NT2/D1 (cell line): Measurements from ENCODE around the gene SLCO4A1.

ENCODE experiments used
- DNase-seq: peaks from one replicate; pipeline ENCODE4 v3.0.0-alpha.2; 2011; ENCODE audit warnings: low read depth, low spot score
- H3K27me3 ChIP-seq: 2 replicates; pipeline ENCODE4 v1.6.0; 2011; ENCODE audit warnings: mild to moderate bottlenecking; ENCODE audit not compliant: insufficient read length, insufficient read depth
- H3K36me3 ChIP-seq: 2 replicates; pipeline ENCODE4 v1.6.1; 2011; ENCODE audit warnings: mild to moderate bottlenecking, low read length, mixed read lengths; ENCODE audit not compliant: insufficient read depth, insufficient read length
- H3K4me1 ChIP-seq: 2 replicates; pipeline ENCODE4 v1.5.1; 2011; ENCODE audit not compliant: insufficient read depth, insufficient read length
- H3K4me3 ChIP-seq: 2 replicates; pipeline ENCODE4 v1.5.1; 2011; ENCODE audit warnings: low read depth; ENCODE audit not compliant: insufficient read length
- H3K9ac ChIP-seq: 2 replicates; pipeline ENCODE4 v1.6.0; 2011; ENCODE audit warnings: low read depth; ENCODE audit not compliant: insufficient read length
- H3K9me3 ChIP-seq: 2 replicates; pipeline ENCODE4 v1.5.1; 2011; ENCODE audit warnings: mild to moderate bottlenecking, low read length; ENCODE audit not compliant: insufficient read depth
- SUZ12 ChIP-seq: IDR thresholded peaks from 2 replicates; pipeline ENCODE4 v1.6.1; 2011; ENCODE audit not compliant: insufficient read length, insufficient read depth; ENCODE audit errors: extremely low read depth
- YY1 ChIP-seq: IDR thresholded peaks from 2 replicates; pipeline ENCODE4 v1.6.1; 2011; ENCODE audit not compliant: insufficient read length, insufficient read depth
- ZNF274 ChIP-seq: IDR thresholded peaks from 2 replicates; pipeline ENCODE4 v1.6.1; 2011; ENCODE audit warnings: mild to moderate bottlenecking, low read depth, low read length

The SLCO4A1 gene

DNA sequence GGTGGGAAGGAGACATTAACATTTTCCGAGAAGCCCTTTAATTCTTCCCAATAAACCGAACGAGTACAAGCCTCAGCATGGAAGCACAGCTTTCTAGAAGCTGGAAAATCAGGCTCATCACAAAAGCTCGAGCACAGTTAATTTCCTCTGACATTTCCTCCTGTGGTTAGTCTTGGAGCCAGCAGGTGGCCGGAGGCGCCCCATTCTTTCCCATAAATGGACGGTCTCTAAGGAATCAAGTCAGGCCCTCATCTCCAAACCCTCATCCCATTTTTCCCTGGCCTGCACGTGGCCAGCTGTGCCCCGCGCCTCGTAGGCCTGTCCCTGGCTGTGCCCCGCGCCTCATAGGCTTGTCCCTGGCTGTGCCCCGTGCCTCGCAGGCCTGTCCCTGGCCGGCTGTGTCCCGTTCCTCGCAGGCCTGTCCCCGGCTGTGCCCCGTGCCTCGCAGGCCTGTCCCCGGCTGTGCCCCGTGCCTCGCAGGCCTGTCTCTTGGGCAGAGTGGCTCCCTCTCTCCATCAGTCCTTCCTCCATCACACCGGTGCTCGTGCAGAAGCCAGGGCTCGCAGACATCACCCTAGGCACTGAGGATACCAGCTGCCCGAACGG is 46.7 kb downstream of the SLCO4A1 start:
- Histone ChIP-seq H3K4me1 (peaks cover 18% of the 10 kb centered on the region), H3K4me3 (no peak overlapping the region), H3K36me3 (no peaks in the 10 kb centered on the region), H3K9ac (no peak overlapping the region), H3K9me3 (no peaks in the 10 kb centered on the region), H3K27me3 (no peaks in the 10 kb centered on the region)
- no peak for DNase-seq
- TF ChIP-seq YY1, result no peak
- TF ChIP-seq ZNF274, result no peak
- TF ChIP-seq SUZ12, result no peak

DNA sequence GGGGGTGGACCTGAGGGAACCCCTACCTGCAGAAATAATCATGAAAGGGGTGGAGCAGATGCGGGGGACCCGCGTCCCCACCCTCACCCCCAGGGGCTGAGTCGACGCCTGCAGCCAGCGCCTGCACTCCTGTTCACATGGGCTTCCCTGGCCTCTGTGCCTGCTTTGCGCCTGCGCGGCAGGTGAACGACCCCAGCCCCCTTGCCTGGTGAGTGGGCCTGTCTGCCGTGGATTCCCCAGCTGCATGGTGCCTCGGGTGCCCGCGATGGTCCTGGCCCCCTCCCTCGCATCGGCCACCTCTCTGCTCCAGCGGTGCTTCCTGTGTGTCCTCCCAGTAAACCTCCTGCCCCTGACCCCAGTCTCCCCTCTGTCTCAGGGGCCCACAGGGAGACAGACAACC is 47.6 kb downstream of the SLCO4A1 start:
- H3K4me3 ChIP-seq, result no peak overlapping the region
- H3K27me3 ChIP-seq, result no peaks in the 10 kb centered on the region
- H3K4me1 ChIP-seq, result peaks cover 12% of the 10 kb centered on the region
- H3K36me3 ChIP-seq, result no peaks in the 10 kb centered on the region
- no peak overlapping the region for H3K9ac ChIP-seq
- DNase-seq, result no peak
- TF ChIP-seq YY1 (no peak), SUZ12 (no peak), ZNF274 (no peak)
- no peaks in the 10 kb centered on the region for H3K9me3 ChIP-seq

DNA sequence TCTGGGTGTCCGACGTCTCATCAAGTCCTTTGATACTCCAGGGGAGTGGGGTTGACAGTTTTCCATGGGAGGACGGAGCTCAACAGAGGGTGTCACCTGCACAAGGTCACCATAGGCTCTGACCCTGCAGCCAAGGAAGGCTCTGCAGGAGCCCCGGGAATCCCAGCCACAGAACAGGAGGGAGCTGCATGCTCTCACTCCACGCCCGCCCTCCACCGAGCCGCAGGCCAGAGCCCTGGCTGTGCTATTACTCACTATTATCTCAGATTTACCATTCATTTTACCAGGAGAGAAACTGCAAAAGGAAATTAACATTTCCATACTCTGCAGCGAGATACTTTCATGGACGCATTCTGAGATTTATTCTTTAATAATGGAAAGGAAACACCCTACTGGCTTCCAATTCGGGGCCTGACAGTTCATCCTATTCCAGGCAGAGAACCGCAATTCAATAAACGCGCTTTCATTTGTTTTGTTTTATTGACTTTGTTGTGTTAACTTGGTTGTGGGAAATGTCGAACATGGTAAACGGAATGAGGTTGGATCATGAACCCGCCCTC is 48.0 kb downstream of the SLCO4A1 start:
- H3K36me3 ChIP-seq, result no peaks in the 10 kb centered on the region
- H3K9ac ChIP-seq, result no peak overlapping the region
- DNase-seq, result no peak
- no peak for TF ChIP-seq SUZ12
- no peak for TF ChIP-seq ZNF274
- no peak for TF ChIP-seq YY1
- no peak overlapping the region for H3K4me3 ChIP-seq
- H3K9me3 ChIP-seq, result no peaks in the 10 kb centered on the region
- H3K4me1 ChIP-seq, result peaks cover 12% of the 10 kb centered on the region
- H3K27me3 ChIP-seq, result no peaks in the 10 kb centered on the region

DNA sequence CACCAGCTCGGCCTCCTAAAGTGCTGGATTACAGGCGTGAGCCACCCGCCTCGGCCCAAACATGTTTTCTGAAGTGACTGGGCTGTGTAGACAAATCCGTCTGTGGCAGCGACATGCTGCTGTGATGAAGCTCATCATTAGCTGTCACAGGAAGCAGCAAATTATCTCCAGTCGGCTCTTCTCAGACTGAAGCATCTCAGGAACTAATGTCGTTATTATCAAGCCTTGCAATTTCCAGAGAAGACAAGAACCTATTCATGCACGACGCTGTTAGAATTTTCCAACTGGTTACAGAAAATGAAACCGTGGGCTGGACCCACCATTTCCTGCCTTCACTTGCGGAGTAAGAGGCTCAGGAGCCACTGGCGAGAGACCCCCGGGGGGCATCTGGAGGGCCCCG is 49.2 kb downstream of the SLCO4A1 start:
- peaks cover 12% of the 10 kb centered on the region for H3K4me1 ChIP-seq
- TF ChIP-seq YY1, result no peak
- TF ChIP-seq ZNF274, result no peak
- no peak for TF ChIP-seq SUZ12
- no peak overlapping the region for H3K4me3 ChIP-seq
- no peak for DNase-seq
- no peak overlapping the region for H3K9ac ChIP-seq
- H3K27me3 ChIP-seq, result no peaks in the 10 kb centered on the region
- H3K9me3 ChIP-seq, result no peaks in the 10 kb centered on the region
- H3K36me3 ChIP-seq, result no peaks in the 10 kb centered on the region

DNA sequence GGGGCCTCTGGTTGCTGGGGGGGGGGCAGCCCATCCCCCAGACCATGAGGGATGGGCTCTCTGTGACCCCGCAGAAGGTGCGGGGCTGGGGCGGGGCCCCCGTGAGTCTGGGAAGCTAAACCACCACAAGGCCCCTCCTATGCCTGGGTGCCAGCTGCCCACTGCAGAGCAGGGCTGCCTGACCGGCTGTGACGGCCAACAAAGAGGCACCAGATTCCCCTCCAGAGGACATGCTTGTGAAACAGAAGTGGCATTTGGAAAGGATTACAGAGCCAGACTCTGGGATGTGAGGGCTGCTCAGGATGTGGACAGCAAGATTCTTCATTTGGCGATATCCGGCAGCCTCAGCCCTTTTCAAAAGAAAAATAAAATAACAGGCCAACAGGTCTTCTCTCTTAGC is 49.9 kb downstream of the SLCO4A1 start:
- peaks cover 9% of the 10 kb centered on the region for H3K4me1 ChIP-seq
- H3K9me3 ChIP-seq, result no peaks in the 10 kb centered on the region
- no peak overlapping the region for H3K4me3 ChIP-seq
- TF ChIP-seq ZNF274, result no peak
- no peak for TF ChIP-seq YY1
- TF ChIP-seq SUZ12, result no peak
- no peak overlapping the region for H3K9ac ChIP-seq
- no peaks in the 10 kb centered on the region for H3K36me3 ChIP-seq
- no peak for DNase-seq
- H3K27me3 ChIP-seq, result no peaks in the 10 kb centered on the region

DNA sequence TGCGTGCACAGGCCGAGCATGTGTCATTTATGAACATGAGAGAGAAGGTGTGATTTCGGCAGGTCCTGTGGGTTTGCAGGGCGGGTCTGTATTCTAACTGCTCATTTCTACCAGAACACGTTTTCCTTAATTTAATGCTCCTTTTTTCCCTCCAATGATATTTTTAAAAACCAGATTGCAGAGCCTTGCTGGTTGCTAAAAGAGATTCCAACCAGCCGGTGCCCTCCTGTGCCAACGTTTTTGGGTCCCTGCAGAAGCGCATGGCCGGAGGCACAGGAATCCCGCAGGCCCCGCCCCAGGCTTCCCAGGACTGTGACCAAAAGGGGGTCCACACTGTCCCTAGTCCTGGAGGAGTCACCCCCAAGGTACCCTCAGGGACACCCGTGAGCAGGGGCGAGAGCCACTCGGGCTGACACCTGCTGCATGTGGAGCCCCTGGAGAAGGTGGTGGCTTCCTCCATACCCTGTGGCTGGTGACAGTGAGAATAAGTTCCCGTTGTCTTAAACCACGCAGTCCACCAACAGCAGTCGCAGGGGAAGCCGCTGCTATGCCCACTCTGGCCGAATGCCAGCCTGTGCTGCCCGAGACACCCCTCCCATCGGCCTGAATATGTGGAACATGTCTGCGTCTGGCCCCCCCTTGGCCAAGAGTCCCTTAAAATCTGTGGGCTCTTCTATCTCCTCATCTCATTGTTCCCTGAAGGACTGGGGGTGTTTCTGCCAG is 50.7 kb downstream of the SLCO4A1 start:
- no peak for DNase-seq
- no peaks in the 10 kb centered on the region for H3K9me3 ChIP-seq
- H3K36me3 ChIP-seq, result no peaks in the 10 kb centered on the region
- TF ChIP-seq SUZ12 (no peak), ZNF274 (no peak), YY1 (no peak)
- peaks cover 3% of the 10 kb centered on the region for H3K4me1 ChIP-seq
- H3K9ac ChIP-seq, result no peak overlapping the region
- H3K27me3 ChIP-seq, result no peaks in the 10 kb centered on the region
- H3K4me3 ChIP-seq, result no peak overlapping the region

DNA sequence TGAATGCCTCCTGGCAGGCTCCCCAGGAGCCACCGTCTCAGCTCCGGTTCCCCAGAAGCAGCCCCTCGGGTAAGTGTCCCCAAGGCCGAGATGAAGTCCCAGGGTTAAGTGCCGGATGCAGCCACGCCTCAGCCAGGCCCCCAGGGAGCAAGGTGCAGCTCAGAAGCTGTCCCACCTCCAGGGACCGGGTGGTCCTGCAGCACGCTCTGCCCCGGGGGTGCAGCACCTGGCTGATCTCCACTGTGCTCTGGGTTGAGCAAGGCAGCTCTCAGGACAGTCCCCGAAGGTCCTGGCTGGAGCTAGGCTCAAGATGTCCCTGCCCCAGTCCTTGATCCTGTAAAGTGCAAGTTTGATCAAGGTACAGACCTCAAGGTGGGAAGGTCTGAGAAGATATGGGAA is 51.2 kb downstream of the SLCO4A1 start:
- peaks cover 3% of the 10 kb centered on the region for H3K4me1 ChIP-seq
- no peak overlapping the region for H3K9ac ChIP-seq
- no peak for DNase-seq
- no peaks in the 10 kb centered on the region for H3K9me3 ChIP-seq
- H3K36me3 ChIP-seq, result no peaks in the 10 kb centered on the region
- no peak for TF ChIP-seq SUZ12
- no peak for TF ChIP-seq YY1
- TF ChIP-seq ZNF274, result no peak
- H3K27me3 ChIP-seq, result no peaks in the 10 kb centered on the region
- H3K4me3 ChIP-seq, result no peak overlapping the region

DNA sequence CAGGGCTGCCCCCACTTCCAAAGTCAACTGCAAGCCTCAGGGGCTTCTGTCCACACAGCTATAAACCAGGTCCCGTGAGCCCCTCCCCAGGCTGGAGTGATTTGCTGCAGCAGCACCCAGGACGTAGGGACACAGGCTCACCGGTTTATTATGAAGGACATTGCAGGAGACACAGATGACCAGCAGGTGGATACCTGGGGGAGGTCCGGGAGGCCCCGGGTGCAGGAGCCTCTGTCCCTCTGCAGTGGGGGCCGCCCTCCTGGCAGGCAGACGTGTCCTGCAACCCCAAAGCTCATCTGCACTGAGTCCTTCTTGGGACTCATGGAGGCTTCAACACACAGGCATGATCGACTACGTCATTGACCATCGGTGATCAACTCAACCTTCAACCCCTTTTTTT is 51.8 kb downstream of the SLCO4A1 start:
- Histone ChIP-seq H3K9ac (no peak overlapping the region), H3K9me3 (no peaks in the 10 kb centered on the region), H3K27me3 (no peaks in the 10 kb centered on the region), H3K36me3 (no peaks in the 10 kb centered on the region), H3K4me3 (no peak overlapping the region), H3K4me1 (peaks cover 3% of the 10 kb centered on the region)
- DNase-seq, result no peak
- TF ChIP-seq YY1 (no peak), ZNF274 (no peak), SUZ12 (no peak)
